ENCODE results near the gene UBXN10.
"Not testable (repeated sequence)": the region's sequence is repeated elsewhere in the genome, so short reads cannot be mapped to it uniquely, and the experiment has no call there.

UBXN10 gene

DNA sequence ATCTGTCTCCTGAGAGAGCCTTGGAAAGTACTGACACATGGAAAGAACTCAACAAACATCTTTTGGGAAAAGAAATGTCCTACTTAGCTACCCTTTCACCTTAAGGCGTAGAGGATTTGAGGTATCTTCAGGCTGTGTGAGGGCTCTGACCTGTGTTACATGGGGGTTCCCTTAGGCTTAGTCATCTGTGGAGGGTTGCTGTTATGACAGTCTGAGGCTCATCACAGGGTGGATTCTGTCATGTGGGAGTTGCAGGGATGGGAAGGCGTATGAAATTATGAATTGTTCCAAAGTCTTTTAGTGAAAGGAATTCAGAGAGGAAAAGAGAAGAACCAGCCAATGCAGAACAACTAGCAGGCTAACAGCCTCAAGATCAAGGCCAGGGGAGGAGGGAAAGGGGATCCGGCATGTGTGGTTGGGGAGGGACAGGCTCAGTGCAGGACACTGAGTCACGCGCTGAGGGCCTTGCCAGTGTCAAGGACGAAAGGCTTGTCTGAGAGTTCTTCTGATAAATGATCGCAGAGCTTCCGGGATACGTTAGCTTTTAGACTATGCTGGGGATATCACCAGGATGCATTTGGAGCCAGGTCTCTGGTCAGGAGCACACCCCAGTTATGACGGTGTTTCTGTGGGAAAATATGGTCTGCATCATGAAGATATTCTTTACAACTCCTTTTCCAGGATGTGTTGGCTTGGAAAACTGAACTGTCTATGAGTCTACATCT is 25.0 kb downstream of the UBXN10 start:
- DNase-seq: no peak

GRCh38 chr1:20211511-20211931 is 25.6 kb downstream of the UBXN10 start:
- DNase-seq: no peak

DNA sequence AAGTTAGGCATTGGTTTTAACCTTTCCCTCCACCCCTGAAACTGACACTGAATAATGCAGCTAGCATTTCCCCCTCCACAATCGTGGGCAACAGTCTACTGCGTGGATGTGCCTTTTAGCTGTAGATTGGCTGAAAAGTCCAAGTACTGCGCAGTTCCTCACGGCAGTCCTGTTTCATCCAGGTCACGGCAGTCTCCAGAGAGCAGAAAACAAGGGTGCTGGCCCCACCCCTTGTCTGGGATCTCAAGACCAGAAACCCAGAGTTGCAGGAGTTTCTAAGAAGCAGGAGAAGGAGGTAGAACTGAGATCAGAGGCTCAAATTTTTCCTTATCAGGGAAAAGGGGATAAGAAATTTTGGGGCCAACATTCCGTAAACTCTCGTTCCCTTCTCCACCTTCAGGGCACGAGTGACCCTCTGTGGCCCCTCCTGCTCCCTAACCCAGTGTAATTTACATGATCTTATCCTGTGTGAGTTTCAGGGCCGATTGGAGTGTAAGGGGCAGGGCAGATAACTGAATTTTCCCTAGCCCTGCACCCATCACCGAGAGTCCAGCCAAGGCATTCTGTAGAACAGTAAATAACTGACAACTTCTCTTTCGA is 26.3 kb downstream of the UBXN10 start:
- no peak for DNase-seq

DNA sequence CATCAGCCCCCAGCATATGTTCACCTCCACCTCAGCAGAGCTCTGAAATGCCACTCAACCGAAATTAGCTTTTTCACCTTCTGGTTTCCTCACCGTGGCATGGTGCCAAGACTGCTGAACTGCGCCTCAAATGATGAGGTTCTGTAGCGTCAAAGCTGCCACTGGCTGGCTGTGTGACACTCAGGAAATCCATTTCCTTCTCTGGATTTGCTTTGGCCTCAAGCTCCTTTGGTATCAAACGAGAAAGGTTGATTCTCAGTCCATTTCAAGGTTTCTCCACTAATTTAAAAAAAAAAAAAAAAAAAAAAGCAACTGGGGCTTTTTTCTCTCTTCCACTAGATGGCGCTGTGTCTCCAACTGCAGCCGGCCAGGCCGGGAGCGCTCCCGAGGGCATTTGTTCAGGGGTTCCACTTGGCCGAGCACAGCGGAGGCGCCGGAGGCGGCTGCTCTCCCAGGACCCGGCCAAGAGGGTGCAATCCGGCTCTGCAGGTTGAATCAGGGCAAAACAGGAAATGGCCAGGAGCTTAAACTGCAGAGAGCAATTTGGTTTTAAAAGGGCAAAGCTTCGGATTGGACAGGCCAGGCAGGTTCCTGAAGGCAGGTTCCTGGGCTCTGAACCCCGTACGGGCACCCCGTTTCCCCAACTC is 26.9 kb downstream of the UBXN10 start:
- peak; percentile 85 for DNase-seq

GRCh38 chr1:20215716-20216115 is 29.8 kb downstream of the UBXN10 start:
- DNase-seq: no peak

DNA sequence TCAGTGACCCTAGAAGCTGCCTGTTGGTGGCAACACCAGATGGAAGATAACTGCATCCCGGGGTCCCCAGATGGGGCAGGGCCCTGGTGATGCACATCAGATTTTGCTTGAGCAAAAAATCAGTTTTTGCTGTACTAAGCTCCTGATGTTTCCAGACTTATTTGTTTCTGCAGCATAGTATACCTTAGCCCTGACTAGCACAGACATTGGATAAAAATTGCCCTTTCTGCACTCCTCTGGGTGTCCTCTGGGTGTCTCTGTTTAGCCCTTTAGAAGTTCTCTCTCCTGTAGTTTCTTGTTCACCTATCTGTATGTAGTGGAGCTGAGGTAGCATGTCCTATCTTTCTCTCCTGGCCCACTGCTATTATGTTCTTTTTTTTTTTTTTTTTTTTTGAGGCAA is 30.7 kb downstream of the UBXN10 start:
- peak; percentile 45 for DNase-seq

DNA sequence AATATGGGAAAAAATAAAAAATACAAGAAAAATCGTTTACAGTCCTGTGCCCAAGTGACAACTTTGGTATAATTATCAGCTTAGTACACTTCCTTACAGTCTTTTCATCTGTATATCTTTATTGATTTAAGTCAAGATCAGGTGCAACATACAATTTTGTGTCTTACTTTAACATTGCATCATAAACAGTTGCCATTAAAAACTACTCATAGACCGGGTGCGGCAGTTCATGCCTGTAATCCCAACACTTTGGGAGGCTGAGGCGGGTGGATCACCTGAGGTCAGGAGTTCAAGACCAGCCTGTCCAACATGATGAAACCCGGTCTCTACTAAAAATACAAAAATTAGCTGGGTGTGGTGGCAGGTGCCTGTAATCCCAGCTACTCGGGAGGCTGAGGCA is 33.2 kb downstream of the UBXN10 start:
- not testable (repeated sequence) for DNase-seq

DNA sequence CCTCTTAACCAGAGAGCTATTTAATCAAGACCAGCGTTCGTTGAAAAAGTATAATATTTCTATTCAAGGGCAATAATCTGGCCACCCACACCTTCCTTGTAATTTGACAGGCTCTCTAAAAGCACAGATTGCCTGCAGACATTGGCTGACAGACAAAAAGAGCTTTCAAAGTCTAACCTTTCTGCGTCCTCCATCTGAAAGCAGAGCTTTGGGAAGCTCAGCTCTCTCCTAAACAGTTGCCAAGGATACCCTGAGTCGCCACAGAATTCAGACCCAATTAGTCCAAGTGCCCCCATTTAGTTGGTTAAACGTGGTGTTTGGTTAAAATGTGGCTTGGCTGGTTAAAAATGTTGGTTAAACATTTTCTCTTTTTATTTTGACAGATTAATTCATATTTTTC is 34.1 kb downstream of the UBXN10 start:
- DNase-seq: no peak

DNA sequence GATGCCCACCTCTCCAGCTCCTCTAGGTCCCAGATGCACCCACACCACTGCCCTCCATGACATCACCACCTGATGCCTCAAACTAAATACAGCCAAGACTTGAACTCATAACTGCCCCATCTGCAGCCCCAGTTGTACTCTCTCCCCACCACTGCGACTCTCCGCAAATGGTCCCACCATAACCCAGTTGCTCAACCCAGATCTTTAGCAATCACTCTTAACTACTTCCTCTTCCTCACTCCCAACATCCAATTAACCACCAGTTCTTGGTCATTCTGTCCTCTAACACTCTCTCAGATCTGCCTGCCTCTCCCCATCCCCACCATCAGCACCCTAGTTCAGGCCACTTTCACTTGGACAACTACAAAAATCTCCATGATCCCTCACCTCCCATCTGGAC is 37.2 kb downstream of the UBXN10 start:
- DNase-seq: no peak

DNA sequence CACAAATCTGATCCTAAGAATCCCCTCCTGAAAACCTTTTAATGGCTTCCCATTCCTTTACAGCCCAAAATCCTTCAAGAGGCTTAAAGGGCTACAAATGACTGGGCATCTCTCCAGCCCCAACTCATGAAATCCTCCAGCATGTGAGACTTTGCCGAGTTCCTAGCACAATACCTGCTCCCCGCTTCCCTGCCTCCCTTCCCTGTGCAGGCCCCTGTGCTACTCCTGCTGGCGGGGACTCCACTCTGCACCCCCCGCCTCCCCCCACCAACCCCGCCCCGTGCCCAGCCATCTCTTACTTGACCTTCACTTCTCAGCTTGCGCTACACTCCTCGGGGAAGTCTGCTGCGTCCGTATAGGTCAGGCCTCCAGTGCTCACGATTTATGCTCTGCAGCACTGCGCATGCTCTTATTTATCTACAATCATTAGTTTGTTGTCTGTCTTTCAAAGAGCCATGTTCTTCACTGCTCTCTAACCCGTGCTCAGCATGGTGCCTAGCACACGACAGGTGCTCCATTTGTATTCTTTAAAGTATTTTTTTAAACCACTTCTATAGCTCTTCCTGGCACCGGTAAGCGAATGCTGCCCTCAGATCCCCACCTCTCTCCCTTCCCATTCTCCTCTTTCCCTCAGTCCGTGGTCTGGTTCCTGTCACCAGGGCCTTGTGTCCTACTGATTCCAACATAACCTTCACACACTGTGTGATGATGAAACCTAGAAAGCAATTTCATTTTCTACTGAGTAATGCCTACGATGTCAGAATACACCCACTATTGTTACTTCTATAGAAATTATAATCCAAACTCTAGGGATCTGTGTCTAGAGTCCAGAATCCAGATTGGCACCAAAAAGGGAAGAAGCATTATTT is 37.9 kb downstream of the UBXN10 start:
- no peak for DNase-seq

- no peak for DNase-seq
These were observed 38.6 kb downstream of the UBXN10 start for GRCh38 chr1:20224546-20224945.

DNA sequence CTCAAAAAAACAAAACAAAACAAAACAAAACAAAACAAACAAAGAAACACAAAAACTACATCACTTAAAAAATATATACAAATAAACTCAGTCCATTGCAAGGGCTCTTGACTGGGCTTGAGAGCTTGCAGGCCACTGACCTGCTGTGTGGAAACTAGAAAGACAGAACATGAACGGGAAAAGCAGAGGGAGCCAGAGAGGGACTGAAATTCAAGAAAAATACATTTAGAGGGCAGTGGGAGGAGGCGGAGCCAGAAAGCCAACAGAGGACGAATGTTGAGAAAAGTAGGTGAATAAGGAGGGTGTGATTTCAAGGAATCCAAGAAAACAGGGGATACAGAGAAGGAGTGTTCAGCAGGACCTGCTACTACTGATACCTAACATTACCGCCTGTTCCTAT is 41.8 kb downstream of the UBXN10 start:
- no peak for DNase-seq

GRCh38 chr1:20228314-20228825 is 42.5 kb downstream of the UBXN10 start:
- DNase-seq: no peak

GRCh38 chr1:20229171-20229570 is 43.3 kb downstream of the UBXN10 start:
- DNase-seq: no peak

DNA sequence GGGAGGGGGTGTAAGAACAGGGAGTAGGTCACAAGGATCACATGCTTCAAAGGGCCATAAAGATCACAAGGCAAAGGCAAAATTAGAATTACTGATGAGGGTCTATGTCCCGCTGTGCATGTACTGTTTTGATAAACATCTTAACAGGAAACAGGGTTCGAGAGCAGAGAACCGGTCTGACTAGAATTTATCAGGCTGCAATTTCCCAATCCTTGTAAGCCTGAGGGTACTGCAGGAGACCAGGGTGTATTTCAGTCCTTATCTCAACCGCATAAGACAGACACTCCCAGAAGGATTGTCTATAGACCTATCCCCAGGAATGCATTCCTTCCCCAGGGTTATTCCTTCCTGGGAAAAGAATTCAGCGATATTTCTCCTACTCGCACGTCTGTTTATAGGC is 46.7 kb downstream of the UBXN10 start:
- not testable (repeated sequence) for DNase-seq

GRCh38 chr1:20233394-20233793 is 47.5 kb downstream of the UBXN10 start:
- DNase-seq: peak; percentile 79

DNA sequence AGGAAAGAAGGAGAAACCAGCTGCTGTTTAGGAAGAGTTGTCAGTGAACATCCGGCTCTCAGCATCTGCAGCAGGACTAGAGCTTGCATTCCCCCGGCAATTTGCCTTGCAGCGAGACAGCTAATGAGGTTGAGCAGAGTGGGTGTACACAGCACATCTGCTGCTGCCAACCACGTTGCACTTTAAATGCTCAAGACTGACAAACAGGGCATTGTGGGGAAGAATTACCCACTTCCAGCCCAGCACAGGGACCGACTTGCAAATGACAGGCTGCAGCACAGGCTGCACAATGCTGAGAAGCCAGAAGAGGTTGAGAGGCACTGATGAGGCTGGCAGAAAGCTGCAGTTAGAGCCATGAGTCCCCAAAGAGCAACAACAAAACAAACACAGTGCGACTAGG is 48.0 kb downstream of the UBXN10 start:
- DNase-seq: peak; percentile 84

DNA sequence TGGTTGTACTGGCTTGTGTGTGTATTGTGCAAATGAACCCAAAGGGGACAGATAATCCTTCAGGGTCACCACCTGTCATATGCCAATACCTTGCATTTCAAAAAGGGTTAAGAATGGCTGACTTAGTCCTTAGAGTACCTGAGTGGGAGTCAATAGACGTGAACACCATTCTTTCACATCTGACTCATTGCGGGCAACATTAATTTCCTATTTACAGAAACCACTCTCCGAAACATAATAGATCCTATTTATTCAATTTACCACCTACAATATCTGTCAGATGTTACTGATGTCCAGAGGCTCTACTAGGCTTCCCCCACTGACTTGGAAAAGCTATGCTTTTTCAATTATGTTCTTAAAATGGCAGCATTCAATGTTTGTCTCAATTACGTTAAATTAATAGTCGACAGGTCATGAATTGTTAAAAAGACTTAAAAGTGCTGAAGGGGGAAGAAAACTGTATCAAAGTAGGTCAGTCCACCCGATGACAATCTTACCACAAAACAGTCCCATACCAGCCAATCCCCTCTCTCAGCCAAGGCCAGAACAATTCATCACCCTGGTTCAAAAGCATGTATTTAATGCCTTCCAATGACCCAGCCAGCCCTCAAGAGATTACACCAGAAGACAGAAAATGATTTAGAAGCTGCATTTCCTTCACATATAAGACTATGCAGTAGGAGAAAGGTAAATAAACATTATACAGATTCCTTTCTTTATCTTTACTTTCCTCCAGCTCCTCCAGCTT is 49.1 kb downstream of the UBXN10 start:
- DNase-seq: no peak

DNA sequence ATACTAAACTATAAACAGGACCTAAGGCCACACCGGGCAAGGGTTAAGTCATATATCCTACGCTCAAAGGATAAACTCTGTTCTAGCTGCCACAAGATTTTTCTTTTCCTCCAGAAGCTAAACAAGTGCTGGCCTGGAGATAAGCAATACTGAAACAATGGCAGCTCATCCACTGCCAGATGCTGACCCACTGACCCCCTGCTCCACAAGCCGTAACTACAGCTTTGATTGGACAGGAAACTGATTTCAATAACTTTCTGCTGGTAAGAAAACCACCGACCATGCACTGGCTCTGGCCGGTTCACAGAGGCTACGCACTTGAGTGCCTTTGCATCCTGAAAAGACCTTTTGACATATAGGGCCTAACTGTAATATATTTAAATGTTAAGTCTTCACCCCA is 51.8 kb downstream of the UBXN10 start:
- no peak for DNase-seq

GRCh38 chr1:20240012-20240411 is 54.1 kb downstream of the UBXN10 start:
- DNase-seq: no peak

DNA sequence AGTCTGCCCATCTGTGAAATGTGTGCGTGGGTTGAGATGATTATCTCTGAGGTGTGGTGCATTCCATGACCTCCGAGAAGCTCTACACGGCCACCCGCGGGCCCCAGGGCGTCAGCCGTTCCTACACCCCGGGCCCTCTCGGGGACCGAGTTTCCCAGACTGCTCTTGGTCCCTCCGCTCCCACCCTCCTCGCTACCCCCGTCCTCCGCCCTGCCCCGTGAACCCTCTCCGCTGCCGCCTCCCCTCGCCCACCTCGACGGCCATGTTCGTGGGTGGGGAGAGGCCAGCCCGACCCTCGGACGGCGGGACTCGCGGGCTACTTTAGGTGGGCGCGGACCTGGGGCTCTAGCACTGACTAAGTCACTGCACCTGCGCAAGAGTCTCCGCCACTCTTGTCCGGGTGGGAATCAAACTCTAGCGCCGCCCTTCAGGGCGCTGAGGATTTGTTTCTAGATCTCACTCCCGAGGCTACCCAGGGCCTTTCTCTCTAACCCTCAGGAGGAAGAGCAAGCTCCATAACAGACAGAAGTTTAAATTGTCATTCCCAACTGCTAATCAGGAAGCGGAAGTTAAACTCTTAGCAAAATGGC is 57.1 kb downstream of the UBXN10 start:
- DNase-seq: no peak
